Measurements from ENCODE around the gene RXFP3.
"Not testable (repeated sequence)": the region's sequence is repeated elsewhere in the genome, so short reads cannot be mapped to it uniquely, and the experiment has no call there.

Gene RXFP3

DNA sequence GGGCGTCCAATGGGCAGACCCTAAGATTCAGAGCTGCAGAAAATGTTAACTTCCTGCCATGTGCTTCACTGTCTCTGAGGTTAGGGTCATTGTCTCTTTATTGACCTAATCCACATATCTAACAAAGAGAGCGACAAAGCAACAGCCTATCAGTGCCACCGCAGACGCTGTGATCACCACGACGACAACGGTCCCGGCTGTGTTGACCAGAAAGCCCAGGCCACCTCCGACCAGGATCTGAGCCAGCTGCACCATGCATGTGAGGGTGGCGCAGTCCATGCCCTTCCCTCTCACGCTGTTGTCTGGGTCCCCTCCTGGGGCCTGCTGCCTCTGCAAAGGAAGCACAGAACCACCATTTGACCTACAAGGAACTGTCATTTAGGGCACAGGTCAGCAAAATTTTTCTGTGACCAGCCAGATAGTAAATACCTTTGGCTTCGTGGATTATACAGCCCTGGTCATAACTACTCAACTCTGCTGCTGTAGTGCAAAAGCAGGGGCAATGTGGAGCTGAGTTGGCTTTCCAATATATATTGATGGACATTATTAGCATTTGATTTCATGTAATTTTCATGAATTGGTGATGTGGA lies 8.5 kb downstream of the RXFP3 start:
- TF ChIP-seq, protein P1, sequence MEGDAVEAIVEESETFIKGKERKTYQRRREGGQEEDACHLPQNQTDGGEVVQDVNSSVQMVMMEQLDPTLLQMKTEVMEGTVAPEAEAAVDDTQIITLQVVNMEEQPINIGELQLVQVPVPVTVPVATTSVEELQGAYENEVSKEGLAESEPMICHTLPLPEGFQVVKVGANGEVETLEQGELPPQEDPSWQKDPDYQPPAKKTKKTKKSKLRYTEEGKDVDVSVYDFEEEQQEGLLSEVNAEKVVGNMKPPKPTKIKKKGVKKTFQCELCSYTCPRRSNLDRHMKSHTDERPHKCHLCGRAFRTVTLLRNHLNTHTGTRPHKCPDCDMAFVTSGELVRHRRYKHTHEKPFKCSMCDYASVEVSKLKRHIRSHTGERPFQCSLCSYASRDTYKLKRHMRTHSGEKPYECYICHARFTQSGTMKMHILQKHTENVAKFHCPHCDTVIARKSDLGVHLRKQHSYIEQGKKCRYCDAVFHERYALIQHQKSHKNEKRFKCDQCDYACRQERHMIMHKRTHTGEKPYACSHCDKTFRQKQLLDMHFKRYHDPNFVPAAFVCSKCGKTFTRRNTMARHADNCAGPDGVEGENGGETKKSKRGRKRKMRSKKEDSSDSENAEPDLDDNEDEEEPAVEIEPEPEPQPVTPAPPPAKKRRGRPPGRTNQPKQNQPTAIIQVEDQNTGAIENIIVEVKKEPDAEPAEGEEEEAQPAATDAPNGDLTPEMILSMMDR (IDR thresholded peaks at IDR 0.05; ENCODE audit: low read depth, low read length): no peak
- H3K4me3 ChIP-seq (ENCODE audit: low read depth, low read length): no peak overlapping the region

DNA sequence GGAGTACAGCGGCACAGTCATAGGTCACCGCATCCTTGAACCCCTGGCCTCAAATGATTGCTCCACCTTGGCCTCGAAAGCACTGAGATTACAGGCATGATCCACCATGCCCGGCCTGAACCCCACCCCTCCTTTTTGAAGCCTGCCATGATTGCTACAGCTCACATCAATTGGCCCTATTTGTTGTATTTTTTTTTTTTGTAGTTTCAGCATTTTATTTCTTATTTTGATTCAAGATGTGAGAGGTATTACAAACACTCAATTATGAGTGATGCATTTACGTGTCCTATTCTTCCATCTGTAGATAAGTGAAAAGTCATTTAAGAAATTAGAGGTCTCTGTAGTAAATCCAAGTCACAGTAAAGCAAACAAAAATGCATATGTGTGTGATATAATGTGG lies 16.0 kb downstream of the RXFP3 start:
- not testable (repeated sequence) for H3K4me3 ChIP-seq (ENCODE audit: low read depth, low read length)

DNA sequence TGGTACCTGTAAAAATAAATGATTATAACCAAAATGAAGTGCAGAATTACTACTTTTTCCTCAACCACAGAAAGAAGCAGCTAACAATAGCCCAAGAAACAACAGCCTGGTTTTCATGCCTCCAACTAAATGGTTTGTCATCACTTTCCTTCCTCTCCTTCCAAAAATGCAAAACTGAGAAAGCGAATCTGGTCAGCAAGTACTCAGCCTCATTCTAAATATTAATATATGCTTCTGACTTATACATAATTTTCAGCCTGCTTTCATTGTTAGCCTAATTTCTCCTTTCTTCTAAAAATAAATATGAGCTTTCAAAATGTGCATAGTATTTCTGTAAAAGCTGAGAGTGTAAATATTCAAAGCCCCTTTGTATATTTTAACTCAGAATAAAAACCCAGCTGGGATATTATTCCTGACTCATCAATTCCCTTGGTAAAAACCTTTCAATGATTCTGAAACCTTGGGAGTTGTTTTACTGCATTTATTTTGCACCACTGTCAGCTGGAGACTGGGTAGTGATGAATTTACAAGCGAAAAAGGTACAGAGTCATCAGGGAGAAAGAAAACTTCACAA lies 21.5 kb downstream of the RXFP3 start:
- no peak overlapping the region for H3K4me3 ChIP-seq (ENCODE audit: low read depth, low read length)
- TF ChIP-seq, protein P1 (IDR thresholded peaks at IDR 0.05; ENCODE audit: low read depth, low read length): no peak

DNA sequence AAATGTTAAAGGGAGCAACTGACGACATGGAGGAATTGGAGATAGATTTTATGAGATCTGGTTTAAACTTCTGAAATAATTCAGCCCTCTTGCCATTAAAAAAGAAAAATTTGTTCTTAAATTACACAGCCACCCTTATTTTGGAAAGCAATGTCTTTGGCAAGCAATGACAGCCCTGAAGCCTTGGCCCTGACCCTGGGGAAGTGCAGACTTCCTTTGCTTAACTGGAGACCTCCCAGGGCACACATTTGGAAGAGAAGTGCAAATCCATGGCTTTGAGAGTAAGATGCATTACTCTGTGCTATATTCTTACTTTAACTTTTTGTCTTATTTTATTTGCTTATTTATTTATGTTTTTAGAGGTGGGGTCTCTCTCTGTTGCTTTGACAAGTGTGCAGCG lies 22.0 kb downstream of the RXFP3 start:
- TF ChIP-seq, protein P1 (IDR thresholded peaks at IDR 0.05; ENCODE audit: low read depth, low read length): no peak
- no peak overlapping the region for H3K4me3 ChIP-seq (ENCODE audit: low read depth, low read length)

DNA sequence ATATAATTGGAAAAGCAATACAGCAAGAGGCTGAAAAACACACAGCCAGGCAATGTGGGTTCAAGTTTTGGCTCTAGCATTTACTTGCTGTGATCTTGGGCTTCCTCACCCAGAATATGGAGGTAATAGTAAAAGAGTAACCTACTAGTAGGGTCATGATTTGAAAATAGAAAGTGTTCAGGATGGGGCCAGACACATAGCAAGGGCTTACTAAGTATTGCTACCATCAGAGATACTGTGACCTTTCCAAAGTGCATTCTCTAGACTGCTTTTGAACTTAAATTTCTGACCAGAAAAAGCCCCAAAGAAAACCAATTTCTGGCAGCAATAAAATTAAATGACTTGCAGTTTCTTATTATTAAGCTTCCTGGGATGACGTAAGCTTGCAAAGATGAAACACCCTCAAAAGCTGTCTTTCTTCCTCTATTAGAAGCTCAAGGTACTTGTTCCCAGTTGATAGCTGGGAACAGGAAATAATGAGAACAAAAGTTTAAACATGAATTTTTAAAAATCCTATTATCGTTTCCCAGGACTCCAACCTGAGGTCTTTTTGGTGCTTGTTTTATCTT lies 28.0 kb downstream of the RXFP3 start:
- no peak overlapping the region for H3K4me3 ChIP-seq (ENCODE audit: low read depth, low read length)
- TF ChIP-seq, protein P1 (IDR thresholded peaks at IDR 0.05; ENCODE audit: low read depth, low read length): no peak

DNA sequence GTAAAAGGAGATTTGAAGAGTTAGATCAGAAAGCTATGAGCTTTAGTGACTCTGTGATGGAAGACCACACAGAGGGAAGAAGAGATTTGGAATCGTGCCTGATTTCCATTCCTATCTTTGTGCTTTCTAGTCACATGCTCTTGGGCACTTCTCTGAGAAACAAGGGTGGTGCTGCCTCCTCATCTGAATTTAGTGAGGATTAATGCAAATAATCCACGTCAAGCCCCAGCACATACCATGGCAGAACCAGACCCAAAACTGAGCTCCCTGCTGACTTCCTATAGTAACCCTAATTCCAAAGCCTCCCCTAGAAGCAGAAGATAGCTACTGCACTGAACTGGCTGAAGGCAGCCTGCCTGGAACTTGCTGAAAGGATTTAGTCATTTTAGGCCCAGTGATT lies 30.6 kb downstream of the RXFP3 start:
- H3K4me3 ChIP-seq (ENCODE audit: low read depth, low read length): no peak overlapping the region
- TF ChIP-seq, protein P1 (IDR thresholded peaks at IDR 0.05; ENCODE audit: low read depth, low read length): no peak

DNA sequence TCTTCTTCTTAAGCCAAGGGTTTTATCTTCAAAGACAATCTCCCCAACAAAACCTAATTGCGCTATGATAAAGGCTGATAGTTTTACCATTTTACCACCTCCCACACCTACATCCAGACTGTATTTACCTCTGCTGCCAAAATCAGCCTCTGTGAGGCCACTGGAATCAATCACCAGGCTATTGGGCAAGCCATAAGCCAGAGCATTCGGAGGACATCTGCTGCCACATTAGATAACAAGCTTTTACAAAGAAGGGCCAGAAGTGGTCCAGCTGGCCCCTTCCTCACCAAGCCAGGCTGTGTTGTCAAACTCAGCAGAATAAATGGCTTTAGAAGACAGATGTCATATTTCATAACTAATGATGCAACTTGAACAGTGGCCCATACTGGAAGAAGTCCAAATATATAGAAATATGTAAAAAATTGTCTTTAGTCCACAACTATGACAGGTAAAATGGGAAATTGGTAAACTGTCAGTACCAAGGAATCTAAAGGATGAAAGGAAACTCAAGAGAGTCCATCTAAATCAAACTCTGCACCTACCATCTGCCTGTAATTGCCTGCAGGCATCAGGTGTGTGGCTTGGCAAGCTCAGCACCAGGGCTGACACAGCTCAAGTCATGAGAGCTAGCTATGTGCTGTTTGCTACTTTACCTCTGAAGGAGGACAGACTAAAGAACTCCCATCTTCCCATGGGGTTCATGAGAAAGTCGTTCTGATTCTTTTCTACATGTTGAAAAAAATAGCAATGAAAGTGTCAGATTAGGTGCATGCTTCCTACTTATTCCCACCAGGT lies 32.2 kb downstream of the RXFP3 start:
- H3K4me3 ChIP-seq (ENCODE audit: low read depth, low read length): no peak overlapping the region
- TF ChIP-seq, protein P1 (IDR thresholded peaks at IDR 0.05; ENCODE audit: low read depth, low read length): no peak

Measured in WI38 (cell line).